ENCODE data around the gene GIMD1.
"Not testable (repeated sequence)": the region's sequence is repeated elsewhere in the genome, so short reads cannot be mapped to it uniquely, and the experiment has no call there.

Gene GIMD1

GRCh38 chr4:106368678-106369077, at the start of gene GIMD1:
GIMD1 (minus strand) TSS chr4:106368778; CDS start chr4:106367435, 1,343 bp downstream.
- no peak for DNase-seq (ENCODE audit: low read depth in 3 of 3)

DNA sequence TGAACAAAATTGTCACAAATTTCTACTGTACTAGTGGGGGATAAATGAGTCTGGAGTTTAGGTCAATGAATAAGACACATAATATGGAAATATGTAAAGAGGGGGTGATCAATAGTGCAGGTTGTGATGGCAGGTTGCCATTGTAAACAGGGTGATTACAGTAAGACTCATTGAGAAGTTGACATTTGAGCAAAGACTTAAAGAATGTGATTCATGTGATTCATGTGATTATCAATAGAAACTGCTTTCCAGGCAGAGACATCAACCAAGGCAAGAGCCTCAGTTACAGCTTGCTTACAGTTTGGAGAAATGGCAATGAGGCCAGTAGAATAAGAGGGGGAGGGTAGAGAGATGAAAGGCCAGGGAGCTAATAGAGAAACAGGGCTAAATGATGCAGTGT, 45.8 kb upstream of the GIMD1 start:
- DNase-seq (ENCODE audit: low read depth in 3 of 3): no peak

- DNase-seq (ENCODE audit: low read depth in 3 of 3): no peak
These were observed 41.6 kb upstream of the GIMD1 start for GRCh38 chr4:106409901-106410889.

DNA sequence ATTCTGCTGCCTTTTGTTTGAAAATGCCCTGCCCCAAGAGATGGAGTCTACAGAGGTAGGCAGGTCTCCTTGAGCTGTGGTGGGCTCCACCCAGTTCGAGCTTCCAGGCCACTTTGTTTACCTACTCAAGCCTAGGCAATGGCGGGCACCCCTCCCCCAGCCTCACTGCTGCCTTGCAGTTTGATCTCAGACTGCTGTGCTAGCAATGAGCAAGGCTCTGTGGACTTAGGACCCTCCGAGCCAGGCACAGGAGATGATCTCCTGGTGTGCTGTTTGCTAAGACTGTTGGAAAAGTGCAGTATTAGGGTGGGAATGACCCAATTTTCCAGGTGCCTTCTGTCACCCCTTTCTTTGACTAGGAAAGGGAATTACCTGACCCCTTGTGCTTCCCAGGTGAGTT, 39.4 kb upstream of the GIMD1 start:
- DNase-seq (ENCODE audit: low read depth in 3 of 3): not testable (repeated sequence)

DNA sequence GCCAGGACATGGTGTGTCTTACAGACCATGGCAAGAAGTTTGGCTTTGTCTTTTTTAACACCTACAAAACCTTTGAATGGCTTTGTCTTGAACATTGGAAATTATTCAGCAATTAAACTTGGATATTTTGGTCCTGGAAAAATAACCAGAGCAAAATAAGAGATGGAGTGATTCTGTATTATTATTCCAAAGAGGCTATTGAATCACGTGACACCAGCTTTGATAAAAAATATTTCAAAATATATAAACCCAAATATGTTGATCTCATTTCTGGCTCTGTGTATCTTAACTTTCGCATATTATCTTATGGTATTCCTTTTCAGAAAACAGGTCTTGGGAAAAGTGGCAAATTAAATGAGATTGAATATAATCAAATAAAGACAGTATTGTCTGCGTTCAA, 32.6 kb upstream of the GIMD1 start:
- DNase-seq (ENCODE audit: low read depth in 3 of 3): no peak

DNA sequence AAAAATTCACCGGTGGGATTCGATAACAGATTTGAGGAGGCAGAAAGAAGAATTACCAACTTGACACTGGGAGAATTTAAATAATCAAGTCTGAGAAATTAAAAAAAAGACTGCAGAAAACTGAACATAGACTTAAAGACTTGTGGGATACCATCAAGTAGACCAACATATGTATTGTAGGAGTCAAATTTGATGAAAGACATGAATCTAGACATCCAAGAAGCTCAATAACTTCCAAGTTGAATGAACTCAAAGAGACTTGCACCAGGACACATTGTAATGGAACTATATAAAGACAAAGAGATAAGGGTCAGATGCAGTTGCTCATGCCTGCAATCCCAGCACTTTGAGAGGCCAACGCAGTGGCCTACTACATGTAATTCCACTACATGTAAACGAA, 30.3 kb upstream of the GIMD1 start:
- not testable (repeated sequence) for DNase-seq (ENCODE audit: low read depth in 3 of 3)

DNA sequence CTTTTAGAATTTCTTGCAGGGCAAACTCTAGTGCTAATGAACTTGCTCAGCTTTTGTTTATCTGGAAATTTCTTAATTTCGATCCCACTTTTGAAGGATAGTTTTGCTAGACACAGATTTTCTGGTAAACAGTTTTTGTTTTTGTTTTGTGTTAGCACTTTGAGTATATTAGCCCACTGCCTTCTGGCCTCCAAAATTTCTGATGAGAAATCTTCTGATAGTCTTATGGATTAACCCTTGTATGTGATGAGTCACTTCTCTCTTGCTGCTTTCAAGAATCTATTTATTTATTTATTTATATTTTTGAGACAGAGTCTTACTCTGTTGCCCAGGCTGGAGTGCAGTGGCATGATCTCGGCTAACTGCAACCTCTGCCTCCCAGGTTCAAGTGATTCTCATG, 27.0 kb upstream of the GIMD1 start:
- DNase-seq (ENCODE audit: low read depth in 3 of 3): no peak

DNA sequence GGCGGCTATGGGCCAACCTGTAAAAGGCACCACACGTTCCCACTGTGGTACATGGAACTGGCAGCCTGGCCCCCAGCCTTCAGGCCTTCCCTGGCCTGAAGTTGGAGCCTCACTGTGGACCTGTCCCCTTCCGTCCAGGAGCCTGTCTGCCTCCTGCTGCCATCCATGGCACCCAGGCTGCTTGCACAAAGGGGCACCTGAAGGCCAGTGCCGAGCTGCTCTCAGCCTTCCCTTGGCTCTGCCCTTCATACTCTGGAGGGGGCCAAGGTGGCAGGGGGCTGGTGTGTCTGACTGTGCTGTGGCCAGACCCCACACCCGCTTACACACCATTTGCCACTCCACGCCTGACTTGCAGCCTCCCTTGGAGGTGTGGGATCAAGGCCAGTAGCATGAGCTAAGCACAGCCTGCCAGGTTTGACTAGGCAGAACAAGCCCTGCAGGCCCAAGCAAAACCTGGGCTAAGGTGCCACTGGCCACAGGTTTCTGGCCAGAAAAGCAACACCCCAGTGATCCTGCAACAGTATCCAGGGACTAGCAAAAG, 17.3 kb upstream of the GIMD1 start:
- DNase-seq (ENCODE audit: low read depth in 3 of 3): no peak

GRCh38 chr4:106384878-106385277, 16.3 kb upstream of the GIMD1 start:
- no peak for DNase-seq (ENCODE audit: low read depth in 3 of 3)

- no peak for DNase-seq (ENCODE audit: low read depth in 3 of 3)
These were observed 11.6 kb upstream of the GIMD1 start for GRCh38 chr4:106380179-106380578.

- no peak for DNase-seq (ENCODE audit: low read depth in 3 of 3)
These were observed 4.4 kb upstream of the GIMD1 start for GRCh38 chr4:106373026-106373425.

GRCh38 chr4:106371161-106371560, 2.6 kb upstream of the GIMD1 start:
- DNase-seq (ENCODE audit: low read depth in 3 of 3): no peak

DNA sequence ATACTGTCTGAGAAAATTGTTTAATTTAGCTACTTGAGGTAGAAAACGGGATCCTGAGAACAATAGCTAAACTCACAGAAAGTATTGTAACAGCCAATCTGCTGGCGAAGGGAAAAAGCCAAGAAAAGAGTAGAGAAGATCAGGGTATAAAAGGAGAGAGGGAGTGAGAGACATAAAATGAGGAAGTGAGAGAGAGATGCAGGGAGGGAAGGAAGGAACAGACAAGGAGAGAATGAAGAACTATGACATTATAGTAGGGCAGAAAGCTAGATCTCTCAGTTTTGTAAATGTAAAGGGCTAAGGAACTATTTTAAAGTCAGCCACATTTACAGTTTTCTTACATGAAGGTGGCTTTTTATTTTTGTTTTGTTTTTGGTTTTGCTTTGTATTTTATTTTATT, 1.6 kb upstream of the GIMD1 start:
- no peak for DNase-seq (ENCODE audit: low read depth in 3 of 3)

DNA sequence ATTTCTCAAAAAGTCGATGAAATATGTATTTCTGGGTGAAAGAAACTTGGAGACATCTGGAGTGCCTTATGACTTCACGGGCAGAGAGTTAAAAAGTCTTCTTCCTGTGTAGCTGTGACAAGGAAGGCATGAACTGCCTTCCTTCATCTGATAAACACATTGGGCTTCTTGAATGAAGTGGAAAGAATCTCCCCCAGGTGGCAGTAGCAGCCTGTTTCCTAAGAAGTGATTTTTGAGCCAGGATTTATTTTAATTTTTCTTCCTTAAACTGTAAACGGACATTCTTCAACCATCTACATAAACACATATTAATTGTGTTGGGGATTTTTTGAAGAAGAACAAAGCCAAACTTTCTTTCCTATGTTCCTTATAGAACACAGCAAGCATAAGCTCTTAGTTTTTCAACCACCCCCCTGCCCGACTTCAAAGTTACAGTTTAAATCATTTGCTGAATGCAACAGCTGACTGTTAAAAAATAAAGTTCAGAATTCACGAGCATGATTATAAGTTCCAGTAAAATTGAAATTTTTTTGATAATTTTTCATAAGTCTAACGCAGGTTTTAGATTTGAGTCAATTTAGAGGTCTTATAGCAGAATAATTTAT, 980 bp upstream of the GIMD1 start:
- DNase-seq (ENCODE audit: low read depth in 3 of 3): no peak

DNA sequence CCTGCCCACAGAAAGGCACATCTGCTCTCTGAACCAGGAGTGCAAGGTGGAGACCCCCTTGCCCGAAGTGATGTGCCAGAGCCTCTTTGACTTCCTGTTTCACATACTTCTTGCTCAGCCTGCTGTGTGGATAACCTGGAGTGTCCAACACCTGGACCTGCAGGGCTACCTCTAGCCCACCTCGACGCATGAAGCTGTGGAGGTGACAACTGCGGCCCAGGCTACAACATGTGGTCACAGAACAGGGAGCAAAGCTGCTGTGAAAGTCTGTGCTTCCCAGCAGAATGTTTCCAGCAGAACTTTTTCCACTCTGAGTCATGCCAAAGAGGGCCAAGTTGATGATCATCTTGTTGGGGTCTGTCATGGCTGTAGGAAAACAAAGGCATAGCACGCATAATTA, 1.5 kb downstream of the GIMD1 start:
- DNase-seq (ENCODE audit: low read depth in 3 of 3): no peak

GRCh38 chr4:106366026-106366425, 2.6 kb downstream of the GIMD1 start:
- no peak for DNase-seq (ENCODE audit: low read depth in 3 of 3)

GRCh38 chr4:106365613-106366012, 3.0 kb downstream of the GIMD1 start:
- no peak for DNase-seq (ENCODE audit: low read depth in 3 of 3)

DNA sequence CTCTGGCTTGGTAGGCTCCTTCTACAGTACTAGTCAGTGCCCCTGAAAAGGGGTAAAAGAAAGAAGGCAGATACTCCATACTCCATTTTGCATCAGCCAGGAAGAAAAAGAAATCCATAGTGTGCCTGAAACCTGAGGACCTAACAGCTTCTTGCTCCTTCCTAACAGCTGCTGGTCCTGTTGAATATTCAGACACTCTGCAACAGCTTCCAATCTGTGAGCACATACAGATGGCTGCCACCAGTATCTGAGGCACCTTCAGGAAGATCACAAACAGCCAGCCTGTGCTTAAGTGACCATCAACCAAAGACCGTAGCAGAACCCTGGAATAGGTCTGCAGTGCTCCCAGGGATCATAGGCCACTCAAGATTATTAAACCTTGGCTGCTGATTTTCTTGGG, 4.3 kb downstream of the GIMD1 start:
- no peak for DNase-seq (ENCODE audit: low read depth in 3 of 3)

- no peak for DNase-seq (ENCODE audit: low read depth in 3 of 3)
These were observed 6.3 kb downstream of the GIMD1 start for GRCh38 chr4:106362086-106362825.

- DNase-seq (ENCODE audit: low read depth in 3 of 3): no peak
These were observed 9.7 kb downstream of the GIMD1 start for GRCh38 chr4:106358899-106359298.

GRCh38 chr4:106355193-106355592, 13.4 kb downstream of the GIMD1 start:
- no peak for DNase-seq (ENCODE audit: low read depth in 3 of 3)

DNA sequence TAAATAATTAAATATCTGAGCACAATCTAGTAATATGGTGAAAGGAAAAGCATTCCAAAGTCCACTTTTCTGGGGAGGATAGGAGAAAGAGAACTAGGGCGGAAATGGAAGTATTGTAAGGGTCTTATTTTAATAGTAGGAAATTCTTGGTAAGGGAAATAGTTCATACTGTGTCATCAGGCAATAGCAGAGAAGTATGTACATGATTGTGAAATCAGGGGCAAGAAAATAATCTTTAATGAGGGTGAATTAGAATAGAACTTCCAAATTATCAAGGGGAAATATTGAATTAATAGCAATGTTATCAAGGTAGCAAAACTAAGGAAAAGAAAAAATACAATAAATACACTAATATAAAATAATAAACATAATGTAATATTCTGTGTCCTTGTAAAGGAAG, 14.8 kb downstream of the GIMD1 start:
- DNase-seq (ENCODE audit: low read depth in 3 of 3): no peak

Measured in stimulated activated CD4-positive, alpha-beta T cell treated with anti-CD3 and anti-CD28 coated beads, TNF-alpha, amount 100 ng/mL, for 24 hours (primary cell).